ENCODE measurements around the gene CTSZ.
"Not testable (repeated sequence)": the region's sequence is repeated elsewhere in the genome, so short reads cannot be mapped to it uniquely, and the experiment has no call there.

The CTSZ gene

GRCh38 chr20:59006864-59007664 is at the start of gene CTSZ:
CTSZ (minus strand) TSS chr20:59007254; CDS start chr20:59007128, 126 bp downstream.
- peak; percentile 56 for DNase-seq (ENCODE audit: low spot score)

- peak; percentile 40 for DNase-seq (ENCODE audit: low spot score)
Measured at GRCh38 chr20:59055302-59055701, 48.2 kb upstream of the CTSZ start.

GRCh38 chr20:59051666-59052185 is 44.7 kb upstream of the CTSZ start:
- DNase-seq (ENCODE audit: low spot score) = no peak

- DNase-seq (ENCODE audit: low spot score) = no peak
Measured at GRCh38 chr20:59050437-59050836, 43.4 kb upstream of the CTSZ start.

GRCh38 chr20:59048681-59049030 is 41.6 kb upstream of the CTSZ start:
- no peak for DNase-seq (ENCODE audit: low spot score)

GRCh38 chr20:59047938-59048680 is 41.1 kb upstream of the CTSZ start:
- DNase-seq (ENCODE audit: low spot score) = no peak

- DNase-seq (ENCODE audit: low spot score) = no peak
Measured at GRCh38 chr20:59046862-59047261, 39.8 kb upstream of the CTSZ start.

GRCh38 chr20:59044796-59045195 is 37.7 kb upstream of the CTSZ start:
- no peak for DNase-seq (ENCODE audit: low spot score)

- DNase-seq (ENCODE audit: low spot score) = no peak
Measured at GRCh38 chr20:59044295-59044694, 37.2 kb upstream of the CTSZ start.

- peak; percentile 63 for DNase-seq (ENCODE audit: low spot score)
Measured at GRCh38 chr20:59043698-59044097, 36.6 kb upstream of the CTSZ start.

- peak; percentile 99 for DNase-seq (ENCODE audit: low spot score)
Measured at GRCh38 chr20:59042796-59043631, 36.0 kb upstream of the CTSZ start.

GRCh38 chr20:59042151-59042795 is 35.2 kb upstream of the CTSZ start, which contains the start of gene PRELID3B:
PRELID3B (minus strand) TSS chr20:59042786; CDS start chr20:59042730, 56 bp downstream.
- no peak for DNase-seq (ENCODE audit: low spot score)

GRCh38 chr20:59041487-59041886 is 34.4 kb upstream of the CTSZ start:
- DNase-seq (ENCODE audit: low spot score) = not testable (repeated sequence)

- no peak for DNase-seq (ENCODE audit: low spot score)
Measured at GRCh38 chr20:59040667-59041066, 33.6 kb upstream of the CTSZ start.

- DNase-seq (ENCODE audit: low spot score) = no peak
Measured at GRCh38 chr20:59039233-59039632, 32.2 kb upstream of the CTSZ start.

- no peak for DNase-seq (ENCODE audit: low spot score)
Measured at GRCh38 chr20:59037386-59037785, 30.3 kb upstream of the CTSZ start.

- no peak for DNase-seq (ENCODE audit: low spot score)
Measured at GRCh38 chr20:59035381-59035780, 28.3 kb upstream of the CTSZ start.

GRCh38 chr20:59033616-59034165 is 26.6 kb upstream of the CTSZ start:
- no peak for DNase-seq (ENCODE audit: low spot score)

- DNase-seq (ENCODE audit: low spot score) = no peak
Measured at GRCh38 chr20:59033093-59033492, 26.0 kb upstream of the CTSZ start.

- no peak for DNase-seq (ENCODE audit: low spot score)
Measured at GRCh38 chr20:59032713-59033059, 25.6 kb upstream of the CTSZ start.

GRCh38 chr20:59032023-59032712 is 25.1 kb upstream of the CTSZ start, which contains the start of gene ATP5F1E:
ATP5F1E (minus strand) TSS chr20:59032335; CDS start chr20:59032251, 84 bp downstream.
- peak; percentile 87 for DNase-seq (ENCODE audit: low spot score)
